Pancreas (tissue), 10 donors: ENCODE measurements around the gene ATP9B. TPM values are rescaled to one million over a fixed set of nuclear protein-coding genes. Genes with fewer than 3 reads are reported as not detected.
A peak's percentile ranks its signal among the peaks of the same experiment; 100 is the strongest.

Experiments used
- ATAC-seq, 4 donors: fragments of 200-7000 bp; cut with Tn5 transposase; one replicate each; pipeline versions ENCODE4 v1.8.0 to v1.9.1; 2020; ENCODE audit warnings: mild to moderate bottlenecking in 4 of 4, moderate library complexity in 4 of 4
- DNase-seq, 6 donors: peaks; one replicate each; pipeline ENCODE4 v3.0.0-alpha.2; 2020
- FAIRE-seq: peaks from 2 replicates; lab custom pipeline; 2012; peaks lifted over from hg19 to GRCh38; lab: Jason Lieb, UNC
- H3K27ac ChIP-seq, 4 donors: fragments of 200-600 bp; sonication (generic); 1 replicate in 3 of 4; 2 replicates in 1 of 4; pipeline versions ENCODE4 v1.5.0 to v1.8.0; 2020
- H3K27me3 ChIP-seq, 4 donors: fragments of 200-600 bp; one replicate each; pipeline ENCODE4 v1.8.0; 2021
- H3K36me3 ChIP-seq, 3 donors: fragments of 200-600 bp; sonication (generic) in 1 of 3; one replicate each; pipeline versions ENCODE4 v1.5.0 to v1.8.0; 2020 to 2021
- H3K4me1 ChIP-seq, 3 donors: fragments of 200-600 bp; one replicate each; pipeline ENCODE4 v1.8.0; 2021
- H3K4me3 ChIP-seq, 4 donors: fragments of 200-600 bp; sonication (generic) in 2 of 4; one replicate each; pipeline versions ENCODE4 v1.5.0 to v1.8.0; 2020 to 2021
- H3K9me3 ChIP-seq, 4 donors: fragments of 200-600 bp; one replicate each; pipeline ENCODE4 v1.8.0; 2021
- WGBS, 2 donors: extraction: QIAGEN DNeasy Blood & Tissue Kit; methylation state at CpG; one replicate each; pipeline ENCODE4 v1.1.7; 2013; 5-methylcytosine and 5-hydroxymethylcytosine counted together
- intact Hi-C, 3 donors: fragments of 100-400 bp; cut with DNase I; formaldehyde crosslinking; loops; one replicate each; pipeline versions ENCODE4 v1.11.1 to v1.14.2; 2022
- polyA plus RNA-seq, 2 donors: library from polyadenylated mRNA; stranded (reverse); fragments of 200-250 nt; gene quantifications; one replicate each; pipeline ENCODE4 v1.2.3, GENCODE V29; 2013
- total RNA-seq, 6 donors: library from RNA; stranded (reverse); fragmentation: NEBNext Ultra II Directional in 4 of 6; extraction: Animal tissue kit (Norgen Biotek cat#: 25700) in 4 of 6; gene quantifications; one replicate each; pipeline versions ENCODE4 v1.2.1 to v1.2.4, GENCODE V29; 2021 to 2023
- TF ChIP-seq, protein P1 (sequence below), 4 donors: fragments of 200-600 bp; sonication (generic) in 3 of 4; IDR thresholded peaks; one replicate each; pipeline versions ENCODE4 v1.5.0 to v1.8.0; 2021; ENCODE audit warnings: antibody characterized with exemption in 4 of 4
- donor health status: healthy with polysubstance abuse.
- donor health status: DM: no; HTN: no; CAD: no; lungs with moderate emphysema.
- donor health status: DM: no; HTN: no; CAD: no.
- donor health status: control.
- donor health status: control.
- donor health status: Bipolar disorder and iron deficiency.
- donor health status: DM: yes; HTN: yes; CAD: no.
- donor health status: DM: no; HTN: no; CAD: no.
- donor health status: DM: no; HTN: no; CAD: no.
- donor health status: DM: yes; HTN: yes; CAD: no.

Gene ATP9B
- total and polyA plus RNA-seq, 8 donors = 10.2 to 19.0 (median 15.5) TPM

DNA sequence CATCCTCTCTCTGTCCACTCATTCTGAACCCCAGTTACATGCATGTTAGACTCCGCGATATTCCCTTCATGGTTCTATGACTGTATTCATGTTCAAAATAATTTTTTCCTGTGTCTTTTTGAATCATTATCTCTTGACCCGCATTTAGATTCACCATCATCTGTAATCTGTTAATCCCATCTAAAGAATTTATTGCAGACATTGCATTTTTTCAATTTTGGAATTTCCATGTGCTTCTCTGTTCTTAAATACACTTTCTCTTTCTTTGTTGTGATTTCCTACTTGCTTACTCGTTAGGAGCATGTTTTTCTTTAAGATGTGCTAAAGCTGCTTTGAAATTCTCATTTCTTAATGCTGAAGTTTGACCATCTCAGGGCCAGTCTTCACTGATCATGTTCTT is 122.2 kb downstream of the ATP9B start:
- H3K27me3 ChIP-seq = no peaks in the 10 kb centered on the region
- peaks cover 0 to 4% (median 0%) of the 10 kb centered on the region in 3 donors for H3K36me3 ChIP-seq
- WGBS, 2 donors = 94 to 98% methylated on average over 4 of the region's 4 CpGs
- H3K4me1 ChIP-seq = no peaks in the 10 kb centered on the region
- FAIRE-seq (no peak), DNase-seq (no peak), ATAC-seq (no peak)
- no peak overlapping the region for H3K4me3 ChIP-seq
- TF ChIP-seq, protein P1, sequence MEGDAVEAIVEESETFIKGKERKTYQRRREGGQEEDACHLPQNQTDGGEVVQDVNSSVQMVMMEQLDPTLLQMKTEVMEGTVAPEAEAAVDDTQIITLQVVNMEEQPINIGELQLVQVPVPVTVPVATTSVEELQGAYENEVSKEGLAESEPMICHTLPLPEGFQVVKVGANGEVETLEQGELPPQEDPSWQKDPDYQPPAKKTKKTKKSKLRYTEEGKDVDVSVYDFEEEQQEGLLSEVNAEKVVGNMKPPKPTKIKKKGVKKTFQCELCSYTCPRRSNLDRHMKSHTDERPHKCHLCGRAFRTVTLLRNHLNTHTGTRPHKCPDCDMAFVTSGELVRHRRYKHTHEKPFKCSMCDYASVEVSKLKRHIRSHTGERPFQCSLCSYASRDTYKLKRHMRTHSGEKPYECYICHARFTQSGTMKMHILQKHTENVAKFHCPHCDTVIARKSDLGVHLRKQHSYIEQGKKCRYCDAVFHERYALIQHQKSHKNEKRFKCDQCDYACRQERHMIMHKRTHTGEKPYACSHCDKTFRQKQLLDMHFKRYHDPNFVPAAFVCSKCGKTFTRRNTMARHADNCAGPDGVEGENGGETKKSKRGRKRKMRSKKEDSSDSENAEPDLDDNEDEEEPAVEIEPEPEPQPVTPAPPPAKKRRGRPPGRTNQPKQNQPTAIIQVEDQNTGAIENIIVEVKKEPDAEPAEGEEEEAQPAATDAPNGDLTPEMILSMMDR (IDR thresholded peaks at IDR 0.05) = no peak
- no peak overlapping the region for H3K27ac ChIP-seq
- H3K9me3 ChIP-seq = no peaks in the 10 kb centered on the region
- intact Hi-C loops = no loop called here

DNA sequence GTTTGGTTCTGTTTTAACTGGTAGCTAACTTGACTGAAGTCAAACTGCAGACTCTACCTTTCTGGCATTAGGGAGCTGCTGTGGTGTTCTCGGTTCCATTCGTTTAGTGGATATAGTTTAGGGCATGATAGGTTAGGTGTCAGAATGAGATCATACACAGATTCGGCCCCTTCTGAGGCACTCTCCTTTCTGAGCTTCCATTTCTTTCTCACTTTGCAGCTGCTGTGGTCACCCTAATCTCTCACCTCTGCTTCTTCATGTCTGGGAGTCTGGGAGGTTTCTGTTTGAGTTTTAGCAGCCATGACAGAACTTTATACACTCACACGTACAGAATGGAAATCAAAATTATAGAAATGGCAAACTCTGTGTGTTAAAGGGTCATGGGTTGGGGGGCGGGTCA is 122.8 kb downstream of the ATP9B start:
- TF ChIP-seq, protein P1 (IDR thresholded peaks at IDR 0.05) = no peak
- DNase-seq = no peak
- intact Hi-C loops = no loop called here
- Histone ChIP-seq H3K36me3 (peaks cover 0 to 4% (median 0%) of the 10 kb centered on the region in 3 donors), H3K27ac (no peak overlapping the region), H3K4me3 (no peak overlapping the region), H3K27me3 (no peaks in the 10 kb centered on the region), H3K4me1 (no peaks in the 10 kb centered on the region), H3K9me3 (no peaks in the 10 kb centered on the region)
- 89 to 92% methylated on average over 5 of the region's 5 CpGs for WGBS, 2 donors
- no peak for FAIRE-seq
- no peak for ATAC-seq

DNA sequence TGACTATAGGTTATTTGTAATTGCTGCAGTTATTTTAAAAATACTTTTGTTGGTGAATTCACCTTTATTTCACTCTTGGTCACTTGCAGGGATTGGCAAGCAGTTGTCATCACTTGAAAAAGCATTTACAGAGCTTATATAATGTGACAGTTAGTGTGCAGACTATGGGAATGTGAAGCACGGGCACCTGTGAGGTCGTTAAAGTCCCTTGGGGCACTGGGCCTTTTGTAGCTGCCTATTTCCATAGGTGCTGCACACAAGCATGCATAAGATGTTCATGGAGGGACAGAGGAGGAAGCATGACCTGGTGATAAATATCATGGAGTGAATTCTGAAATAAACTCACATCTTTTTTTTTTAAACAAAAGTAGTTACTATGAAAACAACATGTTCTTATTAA is 124.6 kb downstream of the ATP9B start:
- intact Hi-C loops = no loop called here
- Histone ChIP-seq H3K36me3 (peaks cover 0 to 4% (median 0%) of the 10 kb centered on the region in 3 donors), H3K4me1 (no peaks in the 10 kb centered on the region), H3K27ac (no peak overlapping the region), H3K9me3 (no peaks in the 10 kb centered on the region), H3K4me3 (no peak overlapping the region), H3K27me3 (no peaks in the 10 kb centered on the region)
- ATAC-seq = no peak
- TF ChIP-seq, protein P1 (IDR thresholded peaks at IDR 0.05) = no peak
- WGBS, 2 donors = 76 to 79% methylated on average over 2 of the region's 2 CpGs
- no peak for DNase-seq
- no peak for FAIRE-seq

DNA sequence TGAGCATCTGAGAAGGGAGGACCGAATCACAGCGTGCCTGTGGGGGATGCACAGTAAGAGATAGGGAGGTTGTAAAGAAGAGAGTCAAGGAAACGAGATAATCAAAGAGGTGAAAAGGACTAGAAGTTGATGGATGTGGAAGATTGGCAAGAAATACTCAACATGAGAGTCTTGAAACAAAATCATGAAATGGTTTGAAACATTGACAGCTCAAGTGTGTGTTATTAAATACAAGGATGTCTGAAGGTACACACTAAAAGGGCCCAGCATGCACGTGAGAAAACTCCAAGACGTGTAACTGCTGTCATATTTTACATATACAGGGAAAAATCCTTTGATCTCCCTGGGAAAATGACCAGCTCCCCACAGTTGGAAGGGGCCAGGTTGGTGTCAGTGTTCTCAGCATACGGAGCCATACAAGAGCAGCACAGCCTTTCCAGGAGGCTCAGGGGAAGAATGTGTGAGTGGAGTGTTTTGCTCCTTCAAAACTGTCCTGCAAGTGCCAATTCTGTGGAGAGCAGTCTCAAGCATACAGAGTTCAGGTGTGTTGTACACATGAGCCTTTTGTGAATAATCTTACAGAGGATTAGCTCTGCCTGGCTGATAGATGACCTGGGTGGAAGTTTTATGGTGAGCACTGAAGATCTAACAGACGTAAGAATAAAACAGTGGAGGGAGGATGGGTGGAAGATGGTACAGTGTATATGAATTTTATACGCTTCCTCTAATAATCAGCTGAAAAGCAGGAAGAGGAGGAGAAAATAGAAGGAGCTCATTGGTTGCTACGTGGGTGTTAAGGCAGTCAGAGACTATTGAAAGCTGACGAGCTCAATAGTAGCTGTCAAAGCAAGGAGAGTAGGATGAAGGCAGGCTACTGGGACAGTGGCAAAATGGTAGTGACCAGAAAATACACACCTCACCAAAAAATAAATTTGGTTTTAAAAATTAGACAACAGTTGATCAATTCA is 126.8 kb downstream of the ATP9B start:
- FAIRE-seq = no peak
- TF ChIP-seq, protein P1 (IDR thresholded peaks at IDR 0.05) = no peak
- peaks cover 0 to 4% (median 0%) of the 10 kb centered on the region in 3 donors for H3K36me3 ChIP-seq
- H3K4me1 ChIP-seq = no peaks in the 10 kb centered on the region
- no peaks in the 10 kb centered on the region for H3K27me3 ChIP-seq
- peak in 1 of 4 donors; percentile 46 for ATAC-seq
- no peak for DNase-seq
- no peak overlapping the region for H3K4me3 ChIP-seq
- H3K27ac ChIP-seq = no peak overlapping the region
- intact Hi-C loops = no loop called here
- WGBS, 2 donors = 72 to 74% methylated on average over 10 of the region's 10 CpGs
- no peaks in the 10 kb centered on the region for H3K9me3 ChIP-seq

DNA sequence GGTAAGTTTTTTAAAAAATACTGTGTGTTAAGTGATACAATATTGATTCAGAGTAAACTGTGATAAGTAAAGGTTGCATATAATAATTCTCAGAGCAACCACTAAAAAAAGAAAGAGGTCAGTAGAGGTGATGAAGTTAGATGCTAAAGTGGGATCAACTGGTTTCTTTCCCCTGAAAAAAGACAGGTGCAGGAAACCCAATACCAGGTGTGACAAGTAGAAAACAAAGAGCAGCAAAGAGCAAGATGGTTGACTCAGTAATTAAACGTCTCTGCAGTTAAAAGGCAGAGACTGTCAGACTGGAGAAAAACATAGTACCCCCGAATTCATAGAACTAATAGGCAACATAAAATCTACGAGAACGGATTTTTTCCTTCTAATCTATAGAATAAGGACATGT is 128.3 kb downstream of the ATP9B start:
- Histone ChIP-seq H3K27ac (no peak overlapping the region), H3K27me3 (no peaks in the 10 kb centered on the region), H3K4me1 (no peaks in the 10 kb centered on the region), H3K36me3 (peaks cover 0 to 4% (median 0%) of the 10 kb centered on the region in 3 donors), H3K9me3 (no peaks in the 10 kb centered on the region), H3K4me3 (no peak overlapping the region)
- intact Hi-C loops = no loop called here
- 87% methylated on average over 4 of the region's 4 CpGs for WGBS, 2 donors
- DNase-seq = no peak
- FAIRE-seq = no peak
- TF ChIP-seq, protein P1 (IDR thresholded peaks at IDR 0.05) = no peak
- ATAC-seq = no peak
